ENCODE data around the gene PFKM. TPM values are rescaled to one million over a fixed set of nuclear protein-coding genes. Genes with fewer than 3 reads are reported as not detected.

PFKM gene
- total RNA-seq, 4 donors from 2014 or later, result 24.1 to 47.7 (median 31.3) TPM

GRCh38 chr12:48179466-48179865 is 60.3 kb downstream of the PFKM start:
- ATAC-seq (ENCODE audit: low FRiP score) (no peak), DNase-seq (ENCODE audit: low spot score) (no peak)
- TF ChIP-seq CTCF (IDR thresholded peaks at IDR 0.05), result no peak

GRCh38 chr12:48180424-48180823 is 61.3 kb downstream of the PFKM start:
- no peak for TF ChIP-seq CTCF (IDR thresholded peaks at IDR 0.05)
- ATAC-seq (ENCODE audit: low FRiP score) (no peak), DNase-seq (ENCODE audit: low spot score) (no peak)

GRCh38 chr12:48180857-48181495 is 61.8 kb downstream of the PFKM start:
- ATAC-seq (ENCODE audit: low FRiP score) (no peak), DNase-seq (ENCODE audit: low spot score) (no peak)
- TF ChIP-seq CTCF (IDR thresholded peaks at IDR 0.05), result no peak

- ATAC-seq (ENCODE audit: low FRiP score), result no peak
- TF ChIP-seq CTCF (IDR thresholded peaks at IDR 0.05), result no peak
- DNase-seq (ENCODE audit: low spot score), result no peak
Measured at GRCh38 chr12:48182631-48183030, 63.5 kb downstream of the PFKM start.

- TF ChIP-seq CTCF (IDR thresholded peaks at IDR 0.05), result no peak
- DNase-seq (ENCODE audit: low spot score) (no peak), ATAC-seq (ENCODE audit: low FRiP score) (peak; percentile 58)
Measured at GRCh38 chr12:48183091-48183875, 64.1 kb downstream of the PFKM start, which contains the start of gene CCDC184. CCDC184 (plus strand) TSS chr12:48183644; CDS start chr12:48184123, 479 bp downstream.

- no peak for TF ChIP-seq CTCF (IDR thresholded peaks at IDR 0.05)
- ATAC-seq (ENCODE audit: low FRiP score) (no peak), DNase-seq (ENCODE audit: low spot score) (no peak)
Measured at GRCh38 chr12:48183876-48184548, 64.8 kb downstream of the PFKM start.
